ENCODE measurements around the gene C1orf105. TPM values are rescaled to one million over a fixed set of nuclear protein-coding genes. Genes with fewer than 3 reads are reported as not detected.

C1orf105 gene
- total and polyA plus RNA-seq, 2 experiments from 2014 or later, result 0.23 to 2.2 TPM

DNA sequence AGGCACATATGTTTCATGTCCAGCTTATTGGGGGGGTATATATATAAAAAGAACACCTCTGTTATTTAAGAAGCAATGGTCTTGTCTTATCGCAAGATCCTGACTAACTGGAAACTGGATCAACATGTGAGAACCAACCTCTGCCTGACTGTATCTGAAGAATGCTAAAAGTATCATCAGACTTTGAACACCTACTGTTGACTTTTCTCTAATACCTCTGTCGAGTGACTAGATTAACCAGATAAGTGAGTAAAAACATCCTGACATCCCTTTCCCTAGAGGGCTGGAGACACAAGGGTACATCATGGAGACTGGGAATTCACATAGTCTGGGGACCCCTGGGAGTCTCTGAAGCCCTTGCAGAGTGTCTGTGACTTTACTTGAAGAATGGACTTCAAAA is 49.7 kb downstream of the C1orf105 start:
- peak overlapping the region; percentile 8 for H3K4me2 ChIP-seq
- H3K9me2 ChIP-seq (replicated peaks; ENCODE audit: insufficient read depth), result no peaks in the 10 kb centered on the region
- TF ChIP-seq EZH2phosphoT487 (IDR thresholded peaks at IDR 0.05; ENCODE audit: low read depth, severe bottlenecking, unreplicated experiment), result no peak
- TF ChIP-seq, protein P1, sequence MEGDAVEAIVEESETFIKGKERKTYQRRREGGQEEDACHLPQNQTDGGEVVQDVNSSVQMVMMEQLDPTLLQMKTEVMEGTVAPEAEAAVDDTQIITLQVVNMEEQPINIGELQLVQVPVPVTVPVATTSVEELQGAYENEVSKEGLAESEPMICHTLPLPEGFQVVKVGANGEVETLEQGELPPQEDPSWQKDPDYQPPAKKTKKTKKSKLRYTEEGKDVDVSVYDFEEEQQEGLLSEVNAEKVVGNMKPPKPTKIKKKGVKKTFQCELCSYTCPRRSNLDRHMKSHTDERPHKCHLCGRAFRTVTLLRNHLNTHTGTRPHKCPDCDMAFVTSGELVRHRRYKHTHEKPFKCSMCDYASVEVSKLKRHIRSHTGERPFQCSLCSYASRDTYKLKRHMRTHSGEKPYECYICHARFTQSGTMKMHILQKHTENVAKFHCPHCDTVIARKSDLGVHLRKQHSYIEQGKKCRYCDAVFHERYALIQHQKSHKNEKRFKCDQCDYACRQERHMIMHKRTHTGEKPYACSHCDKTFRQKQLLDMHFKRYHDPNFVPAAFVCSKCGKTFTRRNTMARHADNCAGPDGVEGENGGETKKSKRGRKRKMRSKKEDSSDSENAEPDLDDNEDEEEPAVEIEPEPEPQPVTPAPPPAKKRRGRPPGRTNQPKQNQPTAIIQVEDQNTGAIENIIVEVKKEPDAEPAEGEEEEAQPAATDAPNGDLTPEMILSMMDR (IDR thresholded peaks at IDR 0.05; ENCODE audit: poor library complexity), result no peak
- TF ChIP-seq EZH2 (IDR thresholded peaks at IDR 0.05; ENCODE audit: borderline replicate concordance), result no peak
- no peak overlapping the region for H3K4me3 ChIP-seq
- H3K4me1 ChIP-seq (ENCODE audit: insufficient read depth), result peaks cover 13% of the 10 kb centered on the region
- H3K79me2 ChIP-seq, result no peaks in the 10 kb centered on the region
- H3K27ac ChIP-seq, result peak overlapping the region; percentile 67
- no peaks in the 10 kb centered on the region for H3K36me3 ChIP-seq (replicated peaks; ENCODE audit: insufficient read depth, low read depth)
- DNase-seq (ENCODE audit: low spot score), result peak; percentile 44
- no peaks in the 10 kb centered on the region for H4K20me1 ChIP-seq (ENCODE audit: insufficient read depth, poor library complexity, severe bottlenecking)
- H2AFZ ChIP-seq, result no peak overlapping the region
- 34% methylated on average over 2 of the region's 2 CpGs for WGBS (ENCODE audit: low lambda C conversion rate, missing lambda C conversion rate)
- no peaks in the 10 kb centered on the region for H3K9me3 ChIP-seq (ENCODE audit: low read depth)
- no peaks in the 10 kb centered on the region for H3K27me3 ChIP-seq

DNA sequence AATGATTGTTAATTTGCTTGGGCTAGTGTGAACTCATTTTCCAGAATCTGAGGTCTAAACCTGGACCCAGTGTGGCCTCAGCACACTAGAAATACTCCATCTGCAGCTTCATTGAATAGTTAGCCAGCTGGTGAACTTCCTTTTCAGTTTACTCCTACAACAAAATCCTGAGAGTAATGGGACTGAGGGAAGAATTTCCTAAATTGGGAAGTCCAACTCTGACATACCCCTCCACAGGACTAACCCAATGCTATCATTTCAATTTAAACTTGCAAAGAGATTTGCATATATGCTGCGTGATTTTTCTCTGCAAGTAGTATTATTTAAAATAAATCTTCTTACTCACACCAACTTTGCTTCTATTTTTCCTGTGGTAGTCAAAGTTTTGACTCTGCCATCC is 51.2 kb downstream of the C1orf105 start:
- Histone ChIP-seq H3K9me3 (ENCODE audit: low read depth) (no peaks in the 10 kb centered on the region), H3K4me3 (no peak overlapping the region), H3K79me2 (no peaks in the 10 kb centered on the region), H4K20me1 (ENCODE audit: insufficient read depth, poor library complexity, severe bottlenecking) (no peaks in the 10 kb centered on the region), H3K4me1 (ENCODE audit: insufficient read depth) (peaks cover 13% of the 10 kb centered on the region), H3K27me3 (no peaks in the 10 kb centered on the region), H3K36me3 (replicated peaks; ENCODE audit: insufficient read depth, low read depth) (no peaks in the 10 kb centered on the region), H2AFZ (no peak overlapping the region), H3K9me2 (replicated peaks; ENCODE audit: insufficient read depth) (no peaks in the 10 kb centered on the region), H3K27ac (no peak overlapping the region), H3K4me2 (no peak overlapping the region)
- no peak for DNase-seq (ENCODE audit: low spot score)
- 97% methylated on average over 1 of the region's 1 CpG for WGBS (ENCODE audit: low lambda C conversion rate, missing lambda C conversion rate)
- TF ChIP-seq EZH2 (IDR thresholded peaks at IDR 0.05; ENCODE audit: borderline replicate concordance) (no peak), EZH2phosphoT487 (IDR thresholded peaks at IDR 0.05; ENCODE audit: low read depth, severe bottlenecking, unreplicated experiment) (no peak)
- TF ChIP-seq, protein P1 (IDR thresholded peaks at IDR 0.05; ENCODE audit: poor library complexity), result no peak

DNA sequence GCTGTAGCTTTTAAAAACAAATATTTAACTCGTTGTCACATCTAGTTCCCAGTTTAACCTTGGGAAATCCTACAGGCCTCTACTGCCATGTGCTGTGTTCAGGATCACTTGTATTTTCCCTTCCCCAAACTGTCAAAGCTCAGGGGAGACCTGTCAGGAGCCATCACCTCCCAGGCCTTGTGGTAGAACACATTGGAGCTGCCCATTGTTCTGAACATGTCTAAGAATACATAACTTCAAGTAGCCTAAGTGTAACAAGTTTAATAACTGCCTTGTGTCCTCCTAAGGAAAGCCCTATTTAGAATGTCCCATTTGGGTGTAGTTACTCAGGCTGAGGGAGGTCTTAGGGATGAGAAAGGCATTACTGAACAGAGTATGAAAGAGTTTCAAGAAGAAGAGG is 52.0 kb downstream of the C1orf105 start:
- no peaks in the 10 kb centered on the region for H3K27me3 ChIP-seq
- no peak overlapping the region for H3K27ac ChIP-seq
- no peak for DNase-seq (ENCODE audit: low spot score)
- no peak overlapping the region for H3K4me3 ChIP-seq
- H3K4me2 ChIP-seq, result no peak overlapping the region
- H3K4me1 ChIP-seq (ENCODE audit: insufficient read depth), result peaks cover 12% of the 10 kb centered on the region
- 71% methylated on average over 1 of the region's 1 CpG for WGBS (ENCODE audit: low lambda C conversion rate, missing lambda C conversion rate)
- H3K36me3 ChIP-seq (replicated peaks; ENCODE audit: insufficient read depth, low read depth), result no peaks in the 10 kb centered on the region
- no peaks in the 10 kb centered on the region for H3K9me3 ChIP-seq (ENCODE audit: low read depth)
- no peaks in the 10 kb centered on the region for H3K79me2 ChIP-seq
- H2AFZ ChIP-seq, result no peak overlapping the region
- H3K9me2 ChIP-seq (replicated peaks; ENCODE audit: insufficient read depth), result no peaks in the 10 kb centered on the region
- H4K20me1 ChIP-seq (ENCODE audit: insufficient read depth, poor library complexity, severe bottlenecking), result no peaks in the 10 kb centered on the region
- TF ChIP-seq EZH2phosphoT487 (IDR thresholded peaks at IDR 0.05; ENCODE audit: low read depth, severe bottlenecking, unreplicated experiment), result no peak
- TF ChIP-seq, protein P1 (IDR thresholded peaks at IDR 0.05; ENCODE audit: poor library complexity), result no peak
- no peak for TF ChIP-seq EZH2 (IDR thresholded peaks at IDR 0.05; ENCODE audit: borderline replicate concordance)

DNA sequence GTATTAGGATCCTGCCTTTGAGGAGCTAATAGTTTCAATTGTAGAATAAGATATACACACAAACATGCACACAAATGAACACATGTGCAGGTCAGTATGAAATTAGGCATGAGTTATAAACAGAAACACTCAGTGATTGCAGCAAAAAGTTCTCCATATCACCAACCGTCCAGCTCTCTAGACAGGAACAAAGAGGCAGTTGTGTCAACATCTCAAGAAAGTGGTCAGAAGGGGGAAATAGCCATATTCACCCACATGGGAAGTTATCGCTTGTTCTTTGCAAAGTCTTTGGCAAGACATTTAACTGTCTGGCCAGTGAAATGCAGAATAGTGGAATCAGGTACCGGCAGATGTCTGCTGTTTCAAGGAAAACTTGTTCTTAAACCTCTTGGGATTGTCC is 52.8 kb downstream of the C1orf105 start:
- H4K20me1 ChIP-seq (ENCODE audit: insufficient read depth, poor library complexity, severe bottlenecking), result no peaks in the 10 kb centered on the region
- TF ChIP-seq EZH2phosphoT487 (IDR thresholded peaks at IDR 0.05; ENCODE audit: low read depth, severe bottlenecking, unreplicated experiment), result no peak
- TF ChIP-seq EZH2 (IDR thresholded peaks at IDR 0.05; ENCODE audit: borderline replicate concordance), result no peak
- TF ChIP-seq, protein P1 (IDR thresholded peaks at IDR 0.05; ENCODE audit: poor library complexity), result no peak
- 74% methylated on average over 3 of the region's 3 CpGs for WGBS (ENCODE audit: low lambda C conversion rate, missing lambda C conversion rate)
- H3K4me2 ChIP-seq, result no peak overlapping the region
- no peaks in the 10 kb centered on the region for H3K36me3 ChIP-seq (replicated peaks; ENCODE audit: insufficient read depth, low read depth)
- H3K9me2 ChIP-seq (replicated peaks; ENCODE audit: insufficient read depth), result no peaks in the 10 kb centered on the region
- H2AFZ ChIP-seq, result no peak overlapping the region
- no peak for DNase-seq (ENCODE audit: low spot score)
- H3K27ac ChIP-seq, result peak overlapping the region; percentile 52
- no peaks in the 10 kb centered on the region for H3K9me3 ChIP-seq (ENCODE audit: low read depth)
- H3K79me2 ChIP-seq, result no peaks in the 10 kb centered on the region
- peaks cover 9% of the 10 kb centered on the region for H3K4me1 ChIP-seq (ENCODE audit: insufficient read depth)
- no peak overlapping the region for H3K4me3 ChIP-seq
- H3K27me3 ChIP-seq, result no peaks in the 10 kb centered on the region
